ENCODE results near the gene TUBA3D.
"Not testable (repeated sequence)": the region's sequence is repeated elsewhere in the genome, so short reads cannot be mapped to it uniquely, and the experiment has no call there.

Gene TUBA3D

GRCh38 chr2:131530626-131531344 is 54.9 kb downstream of the TUBA3D start:
- not testable (repeated sequence) for DNase-seq

- DNase-seq: not testable (repeated sequence)
These were observed 55.7 kb downstream of the TUBA3D start for GRCh38 chr2:131531547-131532185.
